NCI-H1092 treated with DMSO at 0.1 percent for 48 hours (cell line): ENCODE measurements around the gene CASP9.
"Not testable (repeated sequence)": the region's sequence is repeated elsewhere in the genome, so short reads cannot be mapped to it uniquely, and the experiment has no call there.

Experiments
- DNase-seq: peaks from one replicate; lab custom pipeline; 2025; lab: John Stamatoyannopoulos, UW

The CASP9 gene

GRCh38 chr1:15500184-15501178, 23.5 kb downstream of the CASP9 start:
- no peak for DNase-seq

GRCh38 chr1:15493869-15494390, 30.1 kb downstream of the CASP9 start:
- DNase-seq, result no peak

DNA sequence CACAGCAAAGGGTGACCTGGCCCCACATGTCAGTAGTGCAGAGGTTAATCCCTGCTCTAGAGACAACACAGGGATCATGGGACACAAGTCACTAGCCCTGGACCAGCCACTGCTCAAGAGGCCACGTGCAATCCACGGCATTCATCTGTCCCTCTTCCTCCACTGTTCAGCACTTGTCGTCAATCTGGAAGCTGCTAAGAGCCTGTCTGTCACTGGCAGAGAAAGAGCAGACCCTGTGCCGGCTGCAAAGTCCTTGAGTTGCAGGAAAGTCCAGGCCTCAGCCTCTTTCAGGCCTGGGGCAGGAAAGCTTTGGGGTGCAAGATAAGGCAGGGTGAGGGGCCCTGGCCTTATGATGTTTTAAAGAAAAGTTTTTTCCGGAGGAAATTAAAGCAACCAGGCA, 31.4 kb downstream of the CASP9 start:
- DNase-seq, result no peak

DNA sequence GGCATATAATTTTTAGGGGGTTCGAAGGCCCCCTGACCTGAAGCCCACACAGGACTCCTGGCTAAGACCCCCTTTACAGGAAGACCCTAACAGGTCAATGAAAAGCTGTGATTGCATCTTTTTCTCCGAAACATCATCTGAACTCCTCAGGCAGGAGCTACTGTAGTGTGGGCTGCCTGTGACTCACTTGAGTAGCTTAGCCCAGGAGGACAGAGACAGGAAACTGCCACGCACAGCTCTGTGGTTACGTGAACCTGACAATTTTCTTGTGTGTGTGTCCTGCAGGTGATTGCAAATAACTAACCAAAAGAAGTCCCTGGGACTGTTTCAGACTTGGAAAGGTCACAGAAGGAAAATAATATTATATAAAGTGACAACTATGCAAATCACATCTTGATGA, 33.0 kb downstream of the CASP9 start:
- not testable (repeated sequence) for DNase-seq

DNA sequence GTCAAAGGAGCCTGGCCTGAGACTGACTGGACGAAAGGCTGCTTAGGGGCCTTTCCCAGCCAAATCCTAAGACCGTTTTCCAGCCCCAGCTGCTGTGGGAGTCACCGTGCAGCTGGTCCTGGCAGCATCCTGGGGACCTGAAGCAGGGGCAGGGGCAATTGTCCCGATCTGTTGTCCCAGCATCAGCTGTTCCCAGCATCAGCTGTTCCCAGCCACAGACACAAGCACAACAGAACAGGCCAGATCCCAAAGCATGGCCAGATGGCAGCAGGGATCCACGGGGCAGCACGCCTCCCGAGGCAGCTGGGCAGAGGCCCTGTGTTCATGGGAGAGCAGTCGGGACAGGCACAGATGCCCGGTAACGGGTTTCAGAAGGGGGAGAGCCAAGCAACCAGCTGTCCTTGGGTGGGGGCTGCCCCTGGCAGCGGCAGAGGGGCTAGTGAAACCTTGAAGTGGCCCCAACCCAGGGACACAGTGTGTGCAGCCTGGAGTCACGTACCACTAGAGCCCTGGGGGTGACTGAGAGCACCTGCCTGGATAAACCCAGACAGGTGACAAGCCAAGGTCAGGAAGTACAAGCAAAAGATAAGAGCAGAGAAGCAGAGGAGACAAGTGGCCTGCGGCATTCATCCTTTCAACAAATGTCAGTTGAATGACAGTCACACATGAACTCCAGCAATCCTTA, 34.8 kb downstream of the CASP9 start:
- peak; percentile 43 for DNase-seq

- no peak for DNase-seq
Measured at GRCh38 chr1:15488371-15488770, 35.6 kb downstream of the CASP9 start.

GRCh38 chr1:15486844-15487610, 37.0 kb downstream of the CASP9 start:
- DNase-seq, result not testable (repeated sequence)

GRCh38 chr1:15485636-15486035, 38.4 kb downstream of the CASP9 start:
- no peak for DNase-seq

DNA sequence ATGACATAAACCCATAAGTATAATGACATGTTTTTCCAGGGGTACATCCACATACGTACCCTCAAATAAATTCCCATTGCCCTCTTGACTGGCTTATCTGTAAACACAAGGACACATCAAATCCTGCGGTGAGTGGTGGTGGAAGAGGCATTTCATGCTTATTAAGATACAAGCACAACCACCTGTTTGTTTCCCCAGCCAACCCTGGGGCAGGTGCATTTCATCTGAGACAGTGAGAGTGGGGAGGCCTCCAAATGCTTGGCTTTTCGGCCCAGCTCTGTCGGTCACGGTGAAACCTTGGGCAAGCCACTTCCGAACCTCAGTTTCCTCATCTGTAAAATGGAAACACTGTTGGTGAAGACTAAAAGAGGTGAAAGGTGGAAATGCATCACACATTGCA, 39.6 kb downstream of the CASP9 start:
- not testable (repeated sequence) for DNase-seq

GRCh38 chr1:15483971-15484370, 40.0 kb downstream of the CASP9 start:
- DNase-seq, result no peak

GRCh38 chr1:15482983-15483543, 41.0 kb downstream of the CASP9 start:
- DNase-seq, result not testable (repeated sequence)

- DNase-seq, result not testable (repeated sequence)
Measured at GRCh38 chr1:15482455-15482854, 41.6 kb downstream of the CASP9 start.

- no peak for DNase-seq
Measured at GRCh38 chr1:15479654-15480347, 44.2 kb downstream of the CASP9 start.

GRCh38 chr1:15477646-15478212, 46.3 kb downstream of the CASP9 start:
- no peak for DNase-seq

DNA sequence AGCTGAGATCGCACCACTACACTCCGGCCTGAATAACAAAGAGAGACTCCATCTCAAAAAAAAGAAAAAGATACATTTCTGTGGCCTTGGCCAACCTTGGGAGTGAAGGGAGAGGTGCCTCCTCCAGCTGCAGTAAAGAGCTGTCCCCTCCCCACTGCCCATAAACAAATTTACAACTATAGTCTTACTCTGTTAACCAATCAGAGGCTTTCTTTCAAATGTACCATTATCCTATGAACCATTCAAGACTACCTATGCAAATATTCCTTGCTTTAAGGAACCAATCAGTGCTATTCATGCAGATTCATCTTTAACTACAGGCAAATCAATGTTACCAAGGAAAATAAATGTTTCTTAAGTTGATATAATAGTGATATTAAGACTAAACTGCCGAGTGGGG, 47.1 kb downstream of the CASP9 start:
- DNase-seq, result no peak

DNA sequence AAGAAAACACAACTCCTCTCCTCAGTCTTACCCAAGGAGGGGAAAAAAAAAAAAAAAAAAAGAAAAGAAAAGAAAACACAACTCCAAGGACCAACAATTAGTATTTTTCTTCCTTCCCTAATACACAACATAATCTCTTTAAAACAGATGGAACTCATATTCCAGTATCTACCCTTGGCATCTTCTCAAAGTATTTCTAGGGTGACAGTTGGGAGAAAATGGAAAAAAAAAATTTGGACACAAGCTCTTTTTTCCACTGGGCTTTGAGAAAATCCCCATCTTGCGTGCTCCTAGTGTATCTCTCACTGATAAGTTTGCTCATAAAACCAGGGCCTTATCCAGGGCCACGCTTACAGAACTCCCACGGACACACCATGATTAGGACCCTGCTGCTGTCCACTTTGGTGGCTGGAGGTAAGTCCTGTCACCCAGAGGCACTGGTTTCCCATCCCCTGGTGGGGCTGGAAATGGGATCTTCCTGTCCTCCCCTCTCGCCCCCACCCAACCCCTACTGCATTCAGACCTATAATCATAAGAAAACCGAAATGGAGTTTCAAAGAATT, 48.2 kb downstream of the CASP9 start, which contains the start of gene CELA2B:
TSS of gene CELA2B (plus strand) at position 353 of the 563 bp plus-strand sequence. CDS start at position 375, 22 bp downstream.
- DNase-seq, result no peak

- no peak for DNase-seq
Measured at GRCh38 chr1:15472587-15472986, 51.4 kb downstream of the CASP9 start.

DNA sequence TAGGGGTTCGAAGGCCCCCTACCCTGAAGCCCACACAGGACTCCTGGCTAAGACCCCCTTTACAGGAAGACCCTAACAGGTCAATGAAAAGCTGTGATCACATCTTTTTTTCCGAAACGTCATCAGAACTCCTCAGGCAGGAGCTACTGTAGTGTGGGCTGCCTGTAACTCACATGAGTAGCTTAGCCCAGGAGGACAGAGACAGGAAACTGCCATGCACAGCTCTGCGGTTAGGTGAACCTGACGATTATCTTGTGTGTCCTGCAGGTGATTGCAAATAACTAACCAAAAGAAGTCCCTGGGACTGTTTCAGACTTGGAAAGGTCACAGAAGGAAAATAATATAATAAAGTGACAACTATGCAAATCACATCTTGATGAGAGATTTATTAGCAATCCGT, 52.3 kb downstream of the CASP9 start:
- DNase-seq, result not testable (repeated sequence)

GRCh38 chr1:15471067-15471466, 52.9 kb downstream of the CASP9 start:
- DNase-seq, result not testable (repeated sequence)

DNA sequence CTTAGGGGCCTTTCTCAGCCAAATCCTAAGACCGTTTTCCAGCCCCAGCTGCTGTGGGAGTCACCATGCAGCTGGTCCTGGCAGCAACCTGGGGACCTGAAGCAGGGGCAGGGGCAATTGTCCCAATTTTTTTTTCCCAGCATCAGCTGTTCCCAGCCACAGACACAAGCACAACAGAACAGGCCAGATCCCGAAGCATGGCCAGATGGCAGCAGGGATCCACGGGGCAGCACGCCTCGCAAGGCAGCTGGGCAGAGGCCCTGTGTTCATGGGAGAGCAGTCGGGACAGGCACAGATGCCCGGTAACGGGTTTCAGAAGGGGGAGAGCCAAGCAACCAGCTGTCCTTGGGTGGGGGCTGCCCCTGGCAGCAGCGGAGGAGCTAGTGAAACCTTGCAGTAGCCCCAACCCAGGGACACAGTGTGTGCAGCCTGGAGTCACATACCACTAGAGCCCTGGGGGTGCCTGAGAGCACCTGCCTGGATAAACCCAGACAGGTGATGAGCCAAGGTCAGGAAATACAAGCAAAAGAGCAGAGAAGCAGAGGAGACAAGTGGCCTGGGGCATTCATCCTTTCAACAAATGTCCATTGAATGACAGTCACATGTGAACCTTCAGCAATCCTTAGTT, 54.1 kb downstream of the CASP9 start:
- not testable (repeated sequence) for DNase-seq
